Lung (tissue), 12 donors: Measurements from ENCODE around the gene SMTNL1. TPM values are rescaled to one million over a fixed set of nuclear protein-coding genes. Genes with fewer than 3 reads are reported as not detected.

Experiments used
- ATAC-seq: fragments of 200-7000 bp; cut with Tn5 transposase; one replicate; pipeline ENCODE4 v1.9.1; 2020; ENCODE audit warnings: moderate number of reproducible peaks; ENCODE audit not compliant: insufficient read depth, low FRiP score
- DNase-seq, 3 donors: peaks; one replicate each; pipeline ENCODE4 v3.0.0-alpha.2; 2013 to 2017
- H3K27ac ChIP-seq, 2 donors: one replicate each; pipeline ENCODE4 v1.5.1; 2013; ENCODE audit warnings: mild to moderate bottlenecking in 2 of 2, moderate library complexity in 2 of 2, control low read depth in 1 of 2, inconsistent platforms in 1 of 2, low read depth in 1 of 2, low read length in 1 of 2
- H3K27me3 ChIP-seq, 3 donors: one replicate each; pipeline ENCODE4 v1.5.1; 2013; ENCODE audit warnings: low read length in 2 of 3; ENCODE audit not compliant: control insufficient read depth in 3 of 3, insufficient read depth in 3 of 3
- H3K36me3 ChIP-seq, 4 donors: one replicate each; pipeline ENCODE4 v1.5.1; 2013; ENCODE audit warnings: low read length in 4 of 4, mild to moderate bottlenecking in 1 of 4, moderate library complexity in 1 of 4; ENCODE audit not compliant: control insufficient read depth in 4 of 4, insufficient read depth in 4 of 4
- H3K4me1 ChIP-seq, 5 donors: one replicate each; pipeline ENCODE4 v1.5.1; 2013; ENCODE audit warnings: low read length in 5 of 5, mild to moderate bottlenecking in 2 of 5, moderate library complexity in 1 of 5; ENCODE audit not compliant: control insufficient read depth in 5 of 5, insufficient read depth in 5 of 5
- H3K4me3 ChIP-seq: one replicate; pipeline ENCODE4 v1.5.1; 2013; ENCODE audit warnings: mild to moderate bottlenecking, control low read depth, moderate library complexity
- H3K9ac ChIP-seq, 2 donors: one replicate each; pipeline ENCODE4 v1.5.1; 2013; ENCODE audit warnings: low read length in 2 of 2, control low read depth in 1 of 2; ENCODE audit not compliant: insufficient read depth in 1 of 2
- H3K9me3 ChIP-seq, 4 donors: one replicate each; pipeline ENCODE4 v1.5.1; 2013; ENCODE audit warnings: low read length in 3 of 4, mild to moderate bottlenecking in 1 of 4, moderate library complexity in 1 of 4; ENCODE audit not compliant: control insufficient read depth in 4 of 4, insufficient read depth in 3 of 4
- WGBS, 2 donors: extraction: QIAGEN DNeasy Blood & Tissue Kit; methylation state at CpG; one replicate each; pipeline ENCODE4 v1.1.7; 2013; 5-methylcytosine and 5-hydroxymethylcytosine counted together
- polyA plus RNA-seq, 2 donors: library from polyadenylated mRNA; stranded (reverse); fragments of 200-250 nt; gene quantifications; one replicate each; pipeline ENCODE4 v1.2.1, GENCODE V29; 2013
- total RNA-seq, 2 donors: library from RNA; depleted of rRNA in 1 of 2; stranded (reverse); fragments of >200 nt in 1 of 2; gene quantifications; one replicate each; pipeline ENCODE4 v1.2.1, GENCODE V29; 2014 to 2021
- TF ChIP-seq, protein P1 (sequence below): IDR thresholded peaks from 2 replicates; pipeline ENCODE4 v1.5.1; 2012; ENCODE audit warnings: mild to moderate bottlenecking; ENCODE audit errors: control extremely low read depth, extremely low read depth
- donor health status: control.
- donor health status: control.
- donor health status: Bipolar disorder and iron deficiency.
- donor health status: healthy.
- donor health status: DM: yes; HTN: yes; CAD: no.

The SMTNL1 gene
- total and polyA plus RNA-seq, 4 donors = not detected

GRCh38 chr11:57556041-57556440, 18.6 kb downstream of the SMTNL1 start:
- H3K4me1 ChIP-seq = no peaks in the 10 kb centered on the region
- DNase-seq = no peak
- H3K27me3 ChIP-seq = no peaks in the 10 kb centered on the region
- no peak overlapping the region for H3K9ac ChIP-seq
- TF ChIP-seq, protein P1, sequence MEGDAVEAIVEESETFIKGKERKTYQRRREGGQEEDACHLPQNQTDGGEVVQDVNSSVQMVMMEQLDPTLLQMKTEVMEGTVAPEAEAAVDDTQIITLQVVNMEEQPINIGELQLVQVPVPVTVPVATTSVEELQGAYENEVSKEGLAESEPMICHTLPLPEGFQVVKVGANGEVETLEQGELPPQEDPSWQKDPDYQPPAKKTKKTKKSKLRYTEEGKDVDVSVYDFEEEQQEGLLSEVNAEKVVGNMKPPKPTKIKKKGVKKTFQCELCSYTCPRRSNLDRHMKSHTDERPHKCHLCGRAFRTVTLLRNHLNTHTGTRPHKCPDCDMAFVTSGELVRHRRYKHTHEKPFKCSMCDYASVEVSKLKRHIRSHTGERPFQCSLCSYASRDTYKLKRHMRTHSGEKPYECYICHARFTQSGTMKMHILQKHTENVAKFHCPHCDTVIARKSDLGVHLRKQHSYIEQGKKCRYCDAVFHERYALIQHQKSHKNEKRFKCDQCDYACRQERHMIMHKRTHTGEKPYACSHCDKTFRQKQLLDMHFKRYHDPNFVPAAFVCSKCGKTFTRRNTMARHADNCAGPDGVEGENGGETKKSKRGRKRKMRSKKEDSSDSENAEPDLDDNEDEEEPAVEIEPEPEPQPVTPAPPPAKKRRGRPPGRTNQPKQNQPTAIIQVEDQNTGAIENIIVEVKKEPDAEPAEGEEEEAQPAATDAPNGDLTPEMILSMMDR = no peak
- ATAC-seq = no peak
- H3K36me3 ChIP-seq = peaks cover 3 to 52% (median 18%) of the 10 kb centered on the region in 4 donors
- no peak overlapping the region for H3K4me3 ChIP-seq
- 88 to 92% methylated on average over 8 of the region's 8 CpGs for WGBS, 2 donors
- H3K9me3 ChIP-seq = no peaks in the 10 kb centered on the region
- H3K27ac ChIP-seq = no peak overlapping the region

GRCh38 chr11:57560146-57560545, 22.8 kb downstream of the SMTNL1 start:
- peaks cover 3 to 23% (median 10%) of the 10 kb centered on the region in 4 donors for H3K36me3 ChIP-seq
- ATAC-seq (no peak), DNase-seq (no peak)

DNA sequence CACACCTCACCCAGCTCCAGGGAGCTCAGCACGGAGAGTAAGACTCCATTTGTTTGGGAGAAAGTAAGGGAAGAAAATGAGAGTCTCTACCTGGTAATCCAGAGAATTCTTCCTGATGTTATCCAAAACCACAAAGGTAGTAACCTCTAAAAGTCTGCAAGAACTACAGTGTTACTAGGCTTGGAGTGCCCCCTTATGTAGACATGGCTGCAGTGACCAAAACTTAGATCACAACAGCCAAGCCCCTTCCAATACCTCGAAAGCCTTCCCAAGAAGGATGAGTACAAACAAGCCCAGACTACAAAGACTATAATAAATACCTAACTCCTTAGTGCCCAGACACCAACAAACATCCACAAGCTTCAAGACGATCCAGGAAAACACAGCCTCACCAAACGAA, 25.2 kb downstream of the SMTNL1 start:
- Histone ChIP-seq H3K4me1 (peaks cover 0 to 18% (median 5%) of the 10 kb centered on the region in 5 donors), H3K9me3 (no peaks in the 10 kb centered on the region), H3K4me3 (no peak overlapping the region), H3K27ac (no peak overlapping the region), H3K36me3 (peaks cover 0 to 11% (median 6%) of the 10 kb centered on the region in 4 donors), H3K27me3 (no peaks in the 10 kb centered on the region), H3K9ac (no peak overlapping the region)
- ATAC-seq (no peak), DNase-seq (no peak)
- WGBS, 2 donors = 83 to 87% methylated on average over 4 of the region's 4 CpGs
- TF ChIP-seq, protein P1 = no peak

More at GRCh38 chr11:57560146-57560545, 22.8 kb downstream of the SMTNL1 start:
- WGBS, 2 donors = 90 to 96% methylated on average over 4 of the region's 4 CpGs
- H3K27me3 ChIP-seq = no peaks in the 10 kb centered on the region
- no peaks in the 10 kb centered on the region for H3K9me3 ChIP-seq
- no peak overlapping the region for H3K9ac ChIP-seq
- H3K4me3 ChIP-seq = no peak overlapping the region
- TF ChIP-seq, protein P1 = no peak
- H3K4me1 ChIP-seq = peaks cover 0 to under 1% (median 0%) of the 10 kb centered on the region in 5 donors
- no peak overlapping the region for H3K27ac ChIP-seq
